22Rv1 (cell line): ENCODE results near the gene GALNT17.

ENCODE experiments used
- CTCF ChIP-seq: fragments of 450-650 bp; IDR thresholded peaks from 2 replicates; pipeline ENCODE4 v1.5.1; 2017; ENCODE audit warnings: mild to moderate bottlenecking
- ZFX ChIP-seq: fragments of 450-650 bp; IDR thresholded peaks from 2 replicates; pipeline ENCODE4 v1.6.1; 2017; ENCODE audit warnings: antibody characterized with exemption, borderline replicate concordance

- TF ChIP-seq CTCF: no peak
- TF ChIP-seq ZFX: no peak
Measured at GRCh38 chr7:71343892-71344291, 211.9 kb downstream of the GALNT17 start.
